ENCODE results near the gene ZBTB49.

The ZBTB49 gene

DNA sequence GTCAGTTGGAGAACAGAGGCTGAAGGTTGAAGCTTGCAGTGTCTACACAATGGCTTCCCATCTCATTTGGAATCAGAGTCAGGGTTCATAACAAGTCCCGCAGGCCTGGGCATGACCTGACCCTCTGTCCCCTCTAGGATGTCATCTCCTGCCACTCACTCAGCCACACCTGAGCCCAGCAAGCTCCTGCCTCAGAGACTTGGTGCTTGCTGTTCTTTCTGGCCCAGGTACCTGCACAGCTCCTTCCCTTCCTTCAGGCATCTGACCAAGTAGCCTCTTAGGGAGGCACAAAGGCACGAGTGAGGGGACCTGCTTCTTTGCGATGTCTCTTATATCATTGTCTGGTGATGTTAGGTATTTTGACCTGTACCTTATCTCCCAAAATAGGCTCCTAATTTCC is 9.0 kb downstream of the ZBTB49 start:
- TF ChIP-seq, protein P1, sequence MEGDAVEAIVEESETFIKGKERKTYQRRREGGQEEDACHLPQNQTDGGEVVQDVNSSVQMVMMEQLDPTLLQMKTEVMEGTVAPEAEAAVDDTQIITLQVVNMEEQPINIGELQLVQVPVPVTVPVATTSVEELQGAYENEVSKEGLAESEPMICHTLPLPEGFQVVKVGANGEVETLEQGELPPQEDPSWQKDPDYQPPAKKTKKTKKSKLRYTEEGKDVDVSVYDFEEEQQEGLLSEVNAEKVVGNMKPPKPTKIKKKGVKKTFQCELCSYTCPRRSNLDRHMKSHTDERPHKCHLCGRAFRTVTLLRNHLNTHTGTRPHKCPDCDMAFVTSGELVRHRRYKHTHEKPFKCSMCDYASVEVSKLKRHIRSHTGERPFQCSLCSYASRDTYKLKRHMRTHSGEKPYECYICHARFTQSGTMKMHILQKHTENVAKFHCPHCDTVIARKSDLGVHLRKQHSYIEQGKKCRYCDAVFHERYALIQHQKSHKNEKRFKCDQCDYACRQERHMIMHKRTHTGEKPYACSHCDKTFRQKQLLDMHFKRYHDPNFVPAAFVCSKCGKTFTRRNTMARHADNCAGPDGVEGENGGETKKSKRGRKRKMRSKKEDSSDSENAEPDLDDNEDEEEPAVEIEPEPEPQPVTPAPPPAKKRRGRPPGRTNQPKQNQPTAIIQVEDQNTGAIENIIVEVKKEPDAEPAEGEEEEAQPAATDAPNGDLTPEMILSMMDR (conservative IDR thresholded peaks at IDR 0.05; ENCODE audit: low read length), result no peak
- TF ChIP-seq EZH2phosphoT487 (IDR thresholded peaks at IDR 0.05; ENCODE audit: borderline replicate concordance), result no peak
- Histone ChIP-seq H3K9ac (ENCODE audit: low read depth, low read length, poor library complexity, severe bottlenecking) (no peak overlapping the region), H3K9me2 (replicated peaks; ENCODE audit: low read depth, low read length) (no peaks in the 10 kb centered on the region), H3F3A (ENCODE audit: low read depth) (no peaks in the 10 kb centered on the region), H3K4me3 (ENCODE audit: low read length, poor library complexity, severe bottlenecking) (no peak overlapping the region), H4K20me1 (ENCODE audit: insufficient read depth, low read length, poor library complexity, severe bottlenecking) (no peaks in the 10 kb centered on the region), H3K4me2 (ENCODE audit: low read depth, low read length, poor library complexity, severe bottlenecking) (no peak overlapping the region), H2AFZ (ENCODE audit: low read length) (no peak overlapping the region), H3K79me2 (ENCODE audit: insufficient read depth, low read length) (no peaks in the 10 kb centered on the region; the same call in 1 of the 2 replicates), H3K4me1 (ENCODE audit: insufficient read depth, low read length, poor library complexity, severe bottlenecking) (no peaks in the 10 kb centered on the region), H3K9me3 (ENCODE audit: insufficient read depth, low read depth, low read length) (no peaks in the 10 kb centered on the region), H3K27me3 (ENCODE audit: insufficient read depth, low read length, poor library complexity, severe bottlenecking) (no peaks in the 10 kb centered on the region), H3K36me3 (ENCODE audit: insufficient read depth, low read length) (peaks cover 14% of the 10 kb centered on the region; the same call in 1 of the 2 replicates)

DNA sequence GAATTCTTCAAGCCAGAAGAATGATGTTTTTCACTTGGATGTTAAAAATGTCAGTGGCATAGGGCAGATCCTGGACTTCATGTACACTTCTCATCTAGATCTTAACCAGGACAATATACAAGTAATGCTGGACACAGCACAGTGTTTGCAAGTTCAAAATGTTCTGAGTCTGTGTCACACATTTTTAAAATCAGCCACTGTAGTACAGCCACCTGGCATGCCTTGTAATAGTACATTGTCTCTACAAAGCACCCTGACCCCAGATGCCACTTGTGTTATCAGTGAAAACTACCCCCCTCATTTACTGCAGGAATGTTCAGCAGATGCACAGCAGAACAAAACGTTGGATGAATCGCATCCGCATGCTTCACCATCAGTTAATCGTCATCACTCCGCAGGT is 11.9 kb downstream of the ZBTB49 start:
- TF ChIP-seq, protein P1 (conservative IDR thresholded peaks at IDR 0.05; ENCODE audit: low read length), result no peak
- no peak for TF ChIP-seq EZH2phosphoT487 (IDR thresholded peaks at IDR 0.05; ENCODE audit: borderline replicate concordance)
- Histone ChIP-seq H3K36me3 (ENCODE audit: insufficient read depth, low read length) (peaks cover 19% of the 10 kb centered on the region; the same call in 1 of the 2 replicates), H3K4me3 (ENCODE audit: low read length, poor library complexity, severe bottlenecking) (no peak overlapping the region), H3K79me2 (ENCODE audit: insufficient read depth, low read length) (no peaks in the 10 kb centered on the region), H3K4me2 (ENCODE audit: low read depth, low read length, poor library complexity, severe bottlenecking) (no peak overlapping the region), H3K9ac (ENCODE audit: low read depth, low read length, poor library complexity, severe bottlenecking) (no peak overlapping the region), H2AFZ (ENCODE audit: low read length) (no peak overlapping the region), H3K4me1 (ENCODE audit: insufficient read depth, low read length, poor library complexity, severe bottlenecking) (peaks cover 7% of the 10 kb centered on the region), H3K9me3 (ENCODE audit: insufficient read depth, low read depth, low read length) (no peaks in the 10 kb centered on the region), H3F3A (ENCODE audit: low read depth) (no peaks in the 10 kb centered on the region), H4K20me1 (ENCODE audit: insufficient read depth, low read length, poor library complexity, severe bottlenecking) (no peaks in the 10 kb centered on the region), H3K9me2 (replicated peaks; ENCODE audit: low read depth, low read length) (no peaks in the 10 kb centered on the region), H3K27me3 (ENCODE audit: insufficient read depth, low read length, poor library complexity, severe bottlenecking) (no peaks in the 10 kb centered on the region)

DNA sequence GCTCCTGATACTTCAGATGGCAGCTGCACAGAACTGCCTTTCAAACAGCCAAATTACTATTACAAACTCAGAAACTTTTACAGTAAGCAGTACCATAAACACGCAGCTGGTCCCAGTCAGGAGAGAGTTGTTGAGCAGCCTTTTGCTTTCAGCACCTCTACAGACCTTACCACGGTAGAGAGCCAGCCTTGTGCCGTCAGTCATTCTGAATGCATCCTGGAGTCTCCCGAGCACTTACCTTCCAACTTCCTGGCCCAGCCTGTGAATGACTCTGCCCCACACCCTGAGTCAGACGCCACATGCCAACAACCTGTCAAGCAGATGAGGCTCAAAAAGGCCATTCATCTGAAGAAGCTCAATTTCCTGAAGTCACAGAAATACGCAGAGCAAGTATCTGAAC is 12.4 kb downstream of the ZBTB49 start:
- Histone ChIP-seq H3F3A (ENCODE audit: low read depth) (no peaks in the 10 kb centered on the region), H3K4me3 (ENCODE audit: low read length, poor library complexity, severe bottlenecking) (no peak overlapping the region), H3K4me2 (ENCODE audit: low read depth, low read length, poor library complexity, severe bottlenecking) (no peak overlapping the region), H3K36me3 (ENCODE audit: insufficient read depth, low read length) (peaks cover 19% of the 10 kb centered on the region; the same call in 1 of the 2 replicates), H3K27me3 (ENCODE audit: insufficient read depth, low read length, poor library complexity, severe bottlenecking) (no peaks in the 10 kb centered on the region), H3K9me3 (ENCODE audit: insufficient read depth, low read depth, low read length) (no peaks in the 10 kb centered on the region), H3K4me1 (ENCODE audit: insufficient read depth, low read length, poor library complexity, severe bottlenecking) (peaks cover 7% of the 10 kb centered on the region), H3K9ac (ENCODE audit: low read depth, low read length, poor library complexity, severe bottlenecking) (no peak overlapping the region), H4K20me1 (ENCODE audit: insufficient read depth, low read length, poor library complexity, severe bottlenecking) (no peaks in the 10 kb centered on the region), H2AFZ (ENCODE audit: low read length) (no peak overlapping the region), H3K79me2 (ENCODE audit: insufficient read depth, low read length) (no peaks in the 10 kb centered on the region), H3K9me2 (replicated peaks; ENCODE audit: low read depth, low read length) (no peaks in the 10 kb centered on the region)
- no peak for TF ChIP-seq EZH2phosphoT487 (IDR thresholded peaks at IDR 0.05; ENCODE audit: borderline replicate concordance)
- TF ChIP-seq, protein P1 (conservative IDR thresholded peaks at IDR 0.05; ENCODE audit: low read length), result no peak
